NCI-H2081 (cell line): ENCODE results near the gene FADD.
"Not testable (repeated sequence)": the region's sequence is repeated elsewhere in the genome, so short reads cannot be mapped to it uniquely, and the experiment has no call there.

ENCODE experiments used
- DNase-seq, 2 experiments: peaks; one replicate each; lab custom pipeline; 2025; lab: John Stamatoyannopoulos, UW

The FADD gene

DNA sequence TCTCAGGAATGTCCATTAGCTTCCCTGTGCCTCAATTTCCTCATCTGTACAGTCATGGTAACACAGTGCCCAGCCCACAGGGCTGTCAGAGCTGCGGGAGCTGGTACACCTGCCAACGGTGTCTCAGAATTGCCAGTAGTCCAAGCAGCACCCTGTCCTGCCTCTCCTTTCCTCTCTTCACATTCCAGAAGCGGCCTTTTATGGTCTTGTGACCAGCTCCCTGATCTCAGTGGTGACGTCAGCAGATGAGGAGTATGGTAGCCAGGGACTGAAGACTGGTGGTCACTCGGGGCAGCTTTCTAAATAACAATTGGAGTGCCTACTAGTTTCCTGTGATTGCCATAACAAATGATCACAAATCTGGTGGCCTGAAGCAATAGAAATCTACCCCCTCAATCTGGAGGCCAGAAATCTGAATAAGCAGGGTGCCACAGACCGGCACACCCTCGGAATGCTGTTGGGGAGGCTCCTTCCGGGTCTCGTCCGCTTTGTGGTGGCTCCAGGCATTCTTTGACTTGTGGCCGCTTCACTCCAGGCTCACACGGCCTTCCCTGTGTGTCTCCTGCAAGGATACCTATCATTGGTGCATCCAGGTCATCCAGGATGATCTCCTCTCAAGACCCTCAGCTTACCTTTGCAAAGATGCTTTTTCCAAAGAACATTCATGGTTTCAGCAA lies 2.1 kb downstream of the FADD start:
- no peak for DNase-seq

DNA sequence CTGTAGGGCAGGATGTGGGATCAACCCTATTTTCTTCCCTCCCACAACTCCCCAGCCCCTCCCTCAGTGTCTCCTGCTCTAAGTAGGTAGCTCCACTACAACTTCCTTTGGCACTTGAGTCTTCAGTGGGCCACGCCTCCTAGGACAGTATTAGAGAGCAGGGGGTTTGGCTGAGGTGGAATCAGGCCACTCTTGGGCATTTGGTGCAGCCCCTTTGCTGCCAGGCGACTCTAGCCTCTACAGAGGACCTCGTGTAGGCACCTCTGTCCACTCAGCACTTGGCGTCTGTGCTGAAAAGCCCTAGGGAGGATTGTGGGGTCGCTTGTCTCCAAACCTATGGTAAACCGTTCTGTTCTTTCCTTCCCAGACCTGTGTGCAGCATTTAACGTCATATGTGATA lies 2.7 kb downstream of the FADD start:
- DNase-seq, result no peak

DNA sequence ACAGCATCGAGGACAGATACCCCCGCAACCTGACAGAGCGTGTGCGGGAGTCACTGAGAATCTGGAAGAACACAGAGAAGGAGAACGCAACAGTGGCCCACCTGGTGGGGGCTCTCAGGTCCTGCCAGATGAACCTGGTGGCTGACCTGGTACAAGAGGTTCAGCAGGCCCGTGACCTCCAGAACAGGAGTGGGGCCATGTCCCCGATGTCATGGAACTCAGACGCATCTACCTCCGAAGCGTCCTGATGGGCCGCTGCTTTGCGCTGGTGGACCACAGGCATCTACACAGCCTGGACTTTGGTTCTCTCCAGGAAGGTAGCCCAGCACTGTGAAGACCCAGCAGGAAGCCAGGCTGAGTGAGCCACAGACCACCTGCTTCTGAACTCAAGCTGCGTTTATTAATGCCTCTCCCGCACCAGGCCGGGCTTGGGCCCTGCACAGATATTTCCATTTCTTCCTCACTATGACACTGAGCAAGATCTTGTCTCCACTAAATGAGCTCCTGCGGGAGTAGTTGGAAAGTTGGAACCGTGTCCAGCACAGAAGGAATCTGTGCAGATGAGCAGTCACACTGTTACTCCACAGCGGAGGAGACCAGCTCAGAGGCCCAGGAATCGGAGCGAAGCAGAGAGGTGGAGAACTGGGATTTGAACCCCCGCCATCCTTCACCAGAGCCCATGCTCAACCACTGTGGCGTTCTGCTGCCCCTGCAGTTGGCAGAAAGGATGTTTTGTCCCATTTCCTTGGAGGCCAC lies 3.3 kb downstream of the FADD start:
- DNase-seq, result no peak

DNA sequence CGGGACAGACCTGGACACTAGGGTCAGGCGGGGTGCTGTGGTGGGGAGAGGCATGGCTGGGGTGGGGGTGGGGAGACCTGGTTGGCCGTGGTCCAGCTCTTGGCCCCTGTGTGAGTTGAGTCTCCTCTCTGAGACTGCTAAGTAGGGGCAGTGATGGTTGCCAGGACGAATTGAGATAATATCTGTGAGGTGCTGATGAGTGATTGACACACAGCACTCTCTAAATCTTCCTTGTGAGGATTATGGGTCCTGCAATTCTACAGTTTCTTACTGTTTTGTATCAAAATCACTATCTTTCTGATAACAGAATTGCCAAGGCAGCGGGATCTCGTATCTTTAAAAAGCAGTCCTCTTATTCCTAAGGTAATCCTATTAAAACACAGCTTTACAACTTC lies 3.9 kb downstream of the FADD start:
- no peak for DNase-seq

DNA sequence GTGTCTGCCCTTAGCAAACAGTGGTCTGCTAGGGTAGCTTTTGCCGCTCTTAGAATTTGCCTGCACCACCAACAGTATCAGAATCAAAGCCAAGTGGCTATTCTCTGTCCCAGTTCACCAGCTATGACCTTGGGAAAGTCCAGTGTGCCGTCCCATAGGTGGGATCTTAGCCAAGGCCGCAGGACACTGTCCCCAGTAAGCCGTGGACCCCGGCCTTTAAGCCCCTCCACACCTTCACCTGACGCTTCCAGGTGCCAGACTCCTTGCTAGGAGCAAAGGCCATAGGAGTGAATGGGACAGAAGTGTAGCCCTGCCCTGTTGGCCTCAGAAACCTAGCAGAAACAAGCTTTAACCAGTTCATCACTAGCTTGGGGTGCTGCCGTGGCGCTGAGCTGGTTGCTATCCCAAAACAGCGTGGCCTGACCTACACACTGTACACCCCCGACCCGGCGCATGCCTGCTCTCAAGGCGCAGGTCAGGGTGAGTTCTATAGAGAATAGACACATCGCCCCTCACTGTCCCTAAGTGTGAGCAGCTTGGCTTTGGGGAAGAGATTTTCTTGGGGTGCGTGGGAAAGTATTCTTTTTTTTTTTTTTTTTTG lies 4.5 kb downstream of the FADD start:
- DNase-seq, result no peak

DNA sequence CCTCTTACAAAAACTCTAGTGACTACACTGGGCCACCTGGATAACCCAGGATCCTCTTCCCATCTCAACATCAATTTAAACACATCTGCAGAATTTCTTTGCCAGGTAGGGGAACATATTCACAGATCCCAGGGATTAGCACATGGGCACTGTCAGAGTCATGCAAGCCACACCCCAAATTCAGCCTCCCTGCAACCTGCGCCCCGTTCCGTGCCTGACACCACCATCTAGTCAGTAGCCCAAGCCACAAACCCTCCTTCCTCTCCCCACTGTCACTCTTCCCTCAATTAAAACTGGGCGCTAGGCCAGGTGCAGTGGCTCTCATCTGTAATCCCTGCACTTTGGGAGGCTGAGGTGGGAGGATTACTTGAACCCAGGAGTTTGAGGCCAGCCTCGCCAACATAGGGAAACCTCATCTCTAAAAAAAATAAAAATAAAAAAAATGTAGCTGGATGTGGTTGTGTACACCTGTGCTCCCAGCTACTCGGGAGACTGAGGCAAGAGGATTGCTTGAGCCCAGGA lies 6.4 kb downstream of the FADD start:
- no peak for DNase-seq

DNA sequence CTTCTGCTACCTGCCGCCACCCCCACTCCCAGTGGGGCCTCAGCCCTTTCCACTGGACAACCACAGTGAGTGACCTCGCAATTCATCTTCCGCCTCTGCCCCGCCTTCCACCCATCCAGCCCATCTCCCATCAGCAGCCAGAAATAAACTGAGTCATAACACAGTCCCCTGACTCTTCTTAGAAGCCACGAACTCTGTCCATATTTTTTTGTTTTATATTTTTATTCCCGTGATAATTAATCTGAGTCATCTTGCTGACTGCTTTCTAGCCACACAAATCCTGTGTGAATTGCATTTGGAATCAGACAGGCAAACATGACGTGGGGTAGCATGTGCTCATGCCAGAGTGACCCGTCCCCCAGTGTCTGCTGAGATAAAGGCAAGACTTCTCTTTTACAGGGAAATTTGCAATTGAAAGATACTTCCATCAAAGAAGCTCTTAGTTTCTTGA lies 7.0 kb downstream of the FADD start:
- DNase-seq, result no peak

DNA sequence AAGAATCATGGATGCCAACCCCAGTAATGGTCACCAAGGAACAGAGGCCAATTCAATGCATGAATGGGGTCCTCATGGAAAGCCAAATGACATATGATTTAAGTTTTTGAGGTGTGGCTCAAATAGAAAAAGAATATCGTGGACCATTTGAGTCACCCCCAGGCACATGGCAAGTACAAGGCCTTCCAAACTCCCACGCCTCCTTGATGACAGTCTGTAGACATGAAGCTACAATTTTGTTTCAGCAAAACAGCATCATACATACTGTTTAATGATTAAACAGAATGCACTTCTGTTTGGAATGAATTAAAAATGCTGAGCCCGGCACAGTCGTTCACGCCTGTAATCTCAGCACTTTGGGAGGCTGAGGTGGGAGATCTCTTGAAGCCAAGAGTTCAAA lies 7.4 kb downstream of the FADD start:
- no peak for DNase-seq

DNA sequence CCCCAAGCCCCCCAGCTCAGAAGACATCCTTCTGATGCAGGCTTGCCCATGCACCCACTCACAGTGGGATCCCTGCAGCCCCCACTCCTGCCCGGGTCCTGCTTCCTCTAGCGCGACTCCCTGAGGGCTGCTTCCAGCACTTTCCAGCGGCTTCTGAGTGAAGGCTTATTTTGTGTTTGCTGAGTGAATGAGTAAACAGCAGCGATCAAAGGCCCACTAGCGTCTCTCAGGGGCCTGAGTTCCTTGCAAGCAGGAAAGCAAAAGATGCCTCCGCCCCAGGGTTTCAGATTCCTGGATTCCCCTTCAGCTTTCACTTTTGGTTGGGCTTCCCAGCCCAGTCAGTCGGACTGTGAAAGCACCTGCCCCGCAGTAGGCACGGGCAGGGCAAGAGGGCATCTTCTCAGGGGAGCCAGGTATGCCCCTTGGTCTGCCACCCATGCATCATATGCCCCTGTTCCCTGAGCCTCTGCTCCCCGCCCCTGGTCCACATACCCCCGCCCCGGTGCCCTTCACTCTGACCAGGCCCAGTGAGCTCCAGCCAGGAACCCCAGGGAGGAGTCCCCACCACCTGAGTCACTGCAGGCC lies 9.2 kb downstream of the FADD start:
- DNase-seq, result no peak

DNA sequence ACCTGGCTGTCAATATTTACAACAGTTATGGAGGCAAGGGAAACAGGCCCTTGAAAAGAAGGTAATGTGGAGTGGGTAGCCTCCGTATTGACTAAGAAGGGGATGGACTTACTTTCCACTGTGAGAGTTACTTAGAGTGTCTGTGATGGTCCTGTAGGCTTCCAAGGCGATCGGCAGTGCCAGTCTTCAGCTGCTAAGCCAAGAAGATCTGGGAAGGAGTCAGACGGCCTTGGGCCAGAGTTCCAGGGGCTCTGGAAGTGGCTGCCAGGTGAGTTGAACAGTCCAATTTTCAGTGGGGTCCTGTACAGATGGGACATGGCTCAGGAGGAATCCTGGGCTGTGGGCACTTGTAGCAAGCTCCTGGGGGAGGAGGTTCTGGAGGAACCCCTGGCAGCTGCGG lies 14.3 kb downstream of the FADD start:
- DNase-seq, result not testable (repeated sequence)

DNA sequence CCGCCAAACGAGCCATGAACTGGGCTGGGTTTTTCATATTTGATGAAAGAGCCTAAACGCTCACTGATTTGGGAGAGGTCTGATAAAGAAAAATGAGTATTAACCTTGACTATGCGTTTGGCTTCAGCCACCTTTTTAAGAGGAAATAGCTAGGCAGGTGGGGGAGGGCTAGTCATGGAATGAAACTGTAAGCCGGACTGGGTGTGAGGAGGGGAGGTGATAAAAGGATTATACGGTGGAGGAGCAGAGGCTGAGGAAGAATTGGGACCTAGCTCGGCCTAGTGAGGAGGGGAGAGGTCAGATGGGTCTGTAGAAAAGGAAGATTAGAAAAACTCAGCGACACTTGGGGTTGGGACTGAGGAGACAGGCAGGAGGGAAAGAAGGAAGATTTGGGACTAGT lies 15.0 kb downstream of the FADD start:
- not testable (repeated sequence) for DNase-seq

DNA sequence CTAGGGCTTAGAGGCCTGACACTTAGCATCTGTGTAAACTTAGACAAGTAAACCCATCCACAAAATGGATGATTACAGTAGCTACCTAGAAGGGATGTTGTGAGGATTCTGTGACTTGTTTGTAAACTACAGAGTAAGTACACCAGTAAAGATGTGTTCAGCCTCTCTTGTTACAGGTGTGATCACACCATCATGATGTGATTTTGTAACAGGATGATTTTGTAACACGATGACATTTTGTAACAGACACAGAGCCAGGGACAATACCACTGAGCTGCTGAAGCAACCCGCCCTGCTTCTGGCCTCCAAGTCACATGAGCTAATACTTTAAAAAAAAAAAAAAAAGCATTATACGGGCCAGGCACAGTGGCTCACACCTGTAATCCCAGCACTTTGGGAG lies 17.0 kb downstream of the FADD start:
- no peak for DNase-seq

DNA sequence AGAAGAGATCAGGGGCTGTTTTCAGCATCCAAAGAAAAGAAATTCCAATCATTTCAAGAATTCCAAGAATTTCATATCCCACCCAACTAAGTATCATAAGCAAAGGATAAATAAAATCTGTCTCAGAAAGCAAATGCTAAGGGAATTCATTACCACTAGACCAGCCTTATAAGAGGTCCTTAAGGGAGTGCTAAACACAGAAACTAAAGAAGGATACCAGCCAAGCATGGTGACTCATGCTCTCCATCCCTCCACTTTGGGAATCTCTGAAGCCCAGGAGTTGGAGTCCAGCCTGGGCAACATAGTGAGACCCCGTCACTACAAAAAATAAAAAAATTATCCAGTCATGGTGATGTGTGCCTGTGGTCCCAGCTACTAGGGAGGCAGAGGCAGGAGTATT lies 17.8 kb downstream of the FADD start:
- no peak for DNase-seq

DNA sequence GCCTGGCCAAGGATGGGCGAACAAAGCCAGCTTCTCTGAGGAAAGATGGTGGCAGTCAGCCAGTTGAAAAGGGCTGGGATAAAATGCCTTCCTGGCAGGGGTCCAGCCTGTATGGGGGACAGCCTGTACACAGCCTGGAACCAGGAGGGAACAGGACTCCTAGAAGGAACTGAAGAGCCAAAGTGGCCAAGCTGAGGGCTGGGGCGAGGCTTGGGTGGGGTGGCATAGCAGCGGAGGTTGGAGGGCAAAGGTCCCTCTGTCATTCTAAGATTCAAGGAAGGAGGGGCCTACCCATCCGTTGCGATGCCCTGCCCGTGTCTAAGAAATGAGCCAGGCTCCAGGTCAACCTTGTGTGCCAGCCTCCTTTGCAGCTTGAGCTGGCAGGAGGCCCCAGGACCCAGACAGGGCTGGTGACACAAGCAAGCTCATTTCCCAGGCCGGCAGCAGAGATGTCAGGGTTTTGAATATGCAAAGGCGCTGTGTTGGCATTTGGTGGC lies 22.6 kb downstream of the FADD start:
- no peak for DNase-seq

DNA sequence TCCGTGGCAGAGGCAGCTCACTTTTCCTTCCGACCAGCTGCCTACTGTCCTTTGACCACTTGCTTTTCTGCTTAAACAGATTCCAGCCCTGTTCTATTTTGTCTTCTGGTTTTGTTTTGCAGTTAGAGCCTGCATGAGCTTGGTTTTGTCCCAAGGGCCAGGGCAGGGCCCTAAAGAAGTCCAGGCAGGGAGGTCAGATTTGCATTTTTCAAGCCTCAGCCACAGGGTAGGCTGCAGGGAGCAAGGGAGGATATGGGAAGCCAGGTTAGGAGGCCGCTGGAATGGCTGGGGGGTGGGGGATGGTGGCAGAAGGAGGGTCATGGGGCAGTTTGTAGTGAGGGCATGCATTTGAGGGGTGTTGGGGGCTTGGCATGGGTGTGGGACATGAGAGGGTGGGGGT lies 23.1 kb downstream of the FADD start:
- DNase-seq, result no peak

DNA sequence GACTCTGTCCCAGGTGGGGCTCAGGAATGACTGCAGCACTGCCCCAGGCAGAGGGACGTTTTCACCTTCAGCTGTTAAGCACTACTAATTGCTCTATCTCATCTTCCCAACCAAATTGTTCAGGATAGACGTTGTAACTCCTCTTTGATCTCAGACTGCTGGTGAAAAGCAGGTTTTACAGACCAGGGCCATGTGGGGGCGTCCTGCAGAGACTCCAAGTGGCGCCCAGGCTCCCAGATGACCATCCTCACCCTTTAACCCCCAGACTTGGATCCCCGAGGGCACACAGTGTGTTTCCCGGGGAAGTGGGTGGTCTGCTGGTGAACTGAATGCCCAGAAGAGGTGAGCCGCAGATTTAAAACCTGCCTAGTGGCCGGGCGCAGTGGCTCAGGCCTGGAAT lies 23.9 kb downstream of the FADD start:
- no peak for DNase-seq

DNA sequence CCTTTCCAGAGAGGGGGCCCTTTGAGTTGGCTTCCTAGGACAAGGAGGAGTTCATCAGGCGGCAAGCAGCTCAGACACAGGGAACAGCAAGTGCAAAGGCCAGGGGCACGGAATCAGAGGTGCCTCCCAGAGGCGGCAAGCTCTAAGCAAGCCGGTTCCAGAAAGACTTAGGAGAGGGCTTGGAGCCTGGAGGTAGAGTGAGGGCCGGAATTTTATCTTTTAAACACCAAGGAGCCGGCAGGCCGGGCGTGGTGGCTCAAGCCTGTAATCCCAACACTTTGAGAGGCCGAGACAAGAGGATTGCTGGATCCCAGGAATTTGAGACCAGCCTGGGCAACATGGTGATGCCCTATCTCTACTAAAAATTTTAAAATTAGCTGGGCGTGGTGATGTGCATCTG lies 26.6 kb downstream of the FADD start:
- no peak for DNase-seq

DNA sequence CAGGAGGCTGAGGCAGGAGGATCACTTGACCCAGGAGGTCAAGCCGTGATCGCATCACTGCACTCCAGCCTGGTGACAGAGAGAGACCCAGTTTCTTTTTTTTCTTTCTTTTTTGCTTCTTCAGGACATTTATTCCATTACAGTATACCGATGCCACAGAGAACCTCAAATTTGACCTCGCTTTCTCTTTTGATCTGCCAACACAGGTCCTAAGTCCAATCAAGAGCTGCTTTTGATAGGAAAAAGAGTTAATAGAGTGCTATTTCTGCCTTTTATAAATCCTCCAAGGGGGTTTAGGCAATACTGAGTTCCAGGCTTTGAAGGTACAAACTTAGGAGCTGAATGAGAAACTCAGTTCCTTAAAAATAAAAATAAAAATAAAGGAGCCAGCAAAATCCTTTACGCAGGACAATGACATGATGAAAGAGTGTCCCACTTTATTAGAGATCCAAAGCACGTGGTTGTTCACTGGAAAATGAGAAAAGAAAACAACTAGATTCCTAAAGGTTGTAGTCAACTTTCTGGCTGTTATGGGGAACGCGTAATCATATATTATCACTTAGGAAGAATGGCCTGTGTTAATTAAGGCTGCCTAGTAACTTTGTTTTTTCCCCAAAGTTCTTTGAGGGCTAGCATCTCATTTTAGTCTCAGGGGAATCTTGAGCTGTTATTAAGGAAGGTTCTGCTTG lies 27.2 kb downstream of the FADD start:
- DNase-seq, result no peak

DNA sequence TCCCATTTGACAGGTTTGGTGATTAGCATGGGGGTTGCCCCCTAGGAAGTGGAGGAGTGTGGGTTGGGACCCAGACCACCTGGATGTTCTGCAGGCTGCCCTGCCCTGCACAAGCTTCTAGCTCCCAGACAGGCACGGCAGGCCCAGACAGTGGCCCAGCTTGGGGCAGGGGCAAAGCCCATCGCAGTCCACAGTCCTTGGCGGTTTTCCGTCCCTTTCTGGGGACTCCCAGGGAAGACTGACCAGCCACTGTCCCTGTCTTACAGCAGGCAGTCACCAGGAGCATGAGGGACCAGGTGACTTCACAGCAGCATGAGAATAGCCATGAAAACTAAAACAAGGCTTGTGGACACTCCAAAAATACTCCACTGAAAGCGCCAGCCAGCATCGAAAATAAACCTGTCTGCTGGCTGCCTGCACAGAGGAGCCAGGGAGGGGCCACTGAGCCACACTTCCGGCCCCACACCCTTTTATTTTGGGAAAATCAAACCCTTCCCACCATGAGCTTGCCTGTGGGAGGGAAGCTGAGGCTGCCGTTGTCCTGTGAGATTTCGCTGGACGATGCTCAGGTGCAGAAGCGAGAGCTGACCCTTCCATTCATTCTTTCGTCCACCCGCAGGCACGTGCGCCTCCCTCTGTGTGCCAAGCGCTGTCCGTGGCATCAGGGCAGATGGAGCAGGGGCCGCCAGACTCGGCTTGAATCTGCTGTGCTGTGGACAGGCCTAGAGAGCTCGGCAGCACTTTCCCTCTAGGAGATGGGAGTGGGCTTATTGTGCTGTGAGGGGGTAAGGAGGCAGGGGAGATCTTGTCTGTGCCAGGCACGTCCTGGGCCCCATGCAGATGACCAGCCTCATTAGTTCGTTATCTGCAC lies 28.0 kb downstream of the FADD start:
- DNase-seq, result no peak

DNA sequence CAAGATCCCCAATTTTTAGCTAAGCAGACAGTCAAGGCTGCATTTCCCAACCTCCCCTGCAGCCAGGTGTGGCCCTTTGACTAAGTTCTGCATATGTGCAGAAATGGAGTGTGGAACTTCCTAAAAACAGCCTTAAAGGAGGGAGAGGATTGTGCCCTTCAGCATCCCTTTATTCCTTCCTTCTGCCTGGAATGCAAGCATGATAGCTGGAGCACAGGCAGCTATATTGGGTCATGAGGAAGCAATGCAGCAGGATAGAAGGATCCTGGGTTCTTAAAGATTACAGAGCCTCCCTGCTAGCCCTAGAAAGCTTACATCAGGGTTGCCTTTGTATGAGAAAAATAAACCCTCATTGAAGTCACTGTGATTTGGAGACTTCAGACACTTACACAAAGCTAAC lies 29.9 kb downstream of the FADD start:
- DNase-seq, result no peak

DNA sequence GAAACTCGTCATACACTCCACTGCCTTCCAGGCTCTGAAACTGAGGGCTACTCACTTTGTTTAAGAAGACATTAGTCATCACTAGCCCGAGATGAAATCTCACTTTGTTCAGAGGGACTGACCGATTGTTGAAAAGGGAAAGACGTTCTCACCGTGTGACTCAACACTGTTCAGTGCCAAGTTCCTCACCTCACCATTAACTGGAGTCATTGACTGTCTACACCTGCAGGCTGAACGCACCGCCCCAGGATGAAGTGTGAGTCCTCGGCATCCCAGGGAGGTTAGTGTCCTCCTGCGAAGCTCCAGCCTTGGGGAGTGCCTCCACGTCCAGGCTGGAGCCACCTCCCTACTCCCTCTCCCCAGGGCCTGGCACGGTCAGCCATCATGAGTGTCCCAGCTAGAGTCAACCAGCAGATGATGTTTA lies 30.4 kb downstream of the FADD start:
- no peak for DNase-seq
